Embryonic facial prominence (tissue), 1 donor: ENCODE measurements around the gene ZMIZ1.

Experiments
- DNase-seq: peaks from one replicate; pipeline ENCODE4 v3.0.0-alpha.2; 2016; ENCODE audit errors: extremely low spot score

ZMIZ1 gene

DNA sequence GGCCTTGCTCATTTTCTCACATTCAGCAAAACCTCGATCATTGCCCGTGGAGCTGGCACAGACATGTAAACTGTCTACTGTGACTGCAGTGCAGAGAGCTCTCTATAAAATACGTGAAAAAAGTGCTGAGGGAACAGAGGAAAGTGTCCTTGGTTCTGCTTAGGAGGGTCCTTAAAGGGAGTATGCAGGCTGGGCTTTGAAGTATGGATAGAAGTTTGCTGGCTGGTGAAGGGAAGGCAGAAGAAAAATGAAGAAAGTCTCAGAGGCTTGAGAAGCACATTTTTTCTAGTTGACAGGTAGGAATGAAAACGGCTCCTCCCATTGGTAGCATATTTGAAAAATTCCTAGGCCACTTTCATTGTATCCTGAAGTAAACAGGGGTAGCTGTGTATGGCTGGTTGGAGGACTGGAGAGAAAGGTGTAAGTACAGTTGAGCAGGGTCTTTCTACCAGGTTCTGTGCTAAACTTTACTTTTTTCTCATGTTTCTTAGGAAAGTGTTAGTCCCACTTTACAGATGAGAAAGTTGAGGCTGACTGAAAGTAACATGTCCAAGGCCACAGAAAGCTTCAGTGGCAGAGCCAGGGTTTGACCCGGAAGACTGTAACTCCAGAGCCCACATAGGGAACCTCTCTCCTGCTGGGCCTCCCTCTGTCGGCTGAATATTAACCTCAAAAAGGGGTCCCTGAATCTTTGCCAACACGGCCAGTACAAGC is 215.5 kb downstream of the ZMIZ1 start:
- no peak for DNase-seq

DNA sequence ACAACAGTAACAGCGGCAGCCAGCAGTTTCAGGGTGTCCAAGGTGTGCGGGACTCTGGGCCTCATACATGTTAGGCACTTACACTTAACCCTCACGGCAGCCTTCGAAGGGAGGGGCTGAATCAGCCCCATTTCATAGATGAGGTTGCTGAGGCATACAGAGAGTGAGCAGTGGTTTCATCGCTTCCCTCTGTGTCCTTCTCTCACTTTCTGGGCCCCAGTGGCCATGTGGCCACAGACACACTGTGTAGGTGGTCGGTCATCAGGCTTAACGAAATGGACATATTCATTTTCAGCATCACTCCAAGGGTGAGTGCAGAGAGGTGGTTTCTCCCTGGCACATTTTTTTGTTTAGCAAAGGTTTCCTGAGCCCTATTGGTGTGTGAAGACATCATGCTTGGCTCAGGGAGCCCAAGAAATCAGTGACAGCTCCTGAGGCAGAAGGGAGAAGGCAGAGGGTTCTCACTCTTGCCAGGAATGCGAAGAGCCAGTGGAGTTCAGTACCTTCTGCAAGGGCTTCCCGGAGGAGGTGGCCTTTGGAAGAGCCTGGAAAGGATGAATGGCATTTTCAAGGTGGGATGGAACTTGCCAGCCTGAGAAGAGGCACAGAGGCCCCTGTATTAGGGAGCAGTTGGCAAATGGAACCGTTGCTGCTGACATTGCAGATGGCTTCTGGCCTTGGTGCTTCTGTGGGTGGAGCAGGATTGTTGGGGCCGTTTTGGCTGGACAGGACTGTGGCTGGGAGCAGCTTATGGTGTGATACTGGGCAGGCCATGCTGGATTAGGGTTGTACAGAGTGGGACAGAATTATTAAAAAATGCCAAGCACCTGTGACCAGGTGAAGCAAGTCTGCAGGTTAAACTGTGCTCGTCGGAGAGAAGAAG is 216.8 kb downstream of the ZMIZ1 start:
- no peak for DNase-seq

DNA sequence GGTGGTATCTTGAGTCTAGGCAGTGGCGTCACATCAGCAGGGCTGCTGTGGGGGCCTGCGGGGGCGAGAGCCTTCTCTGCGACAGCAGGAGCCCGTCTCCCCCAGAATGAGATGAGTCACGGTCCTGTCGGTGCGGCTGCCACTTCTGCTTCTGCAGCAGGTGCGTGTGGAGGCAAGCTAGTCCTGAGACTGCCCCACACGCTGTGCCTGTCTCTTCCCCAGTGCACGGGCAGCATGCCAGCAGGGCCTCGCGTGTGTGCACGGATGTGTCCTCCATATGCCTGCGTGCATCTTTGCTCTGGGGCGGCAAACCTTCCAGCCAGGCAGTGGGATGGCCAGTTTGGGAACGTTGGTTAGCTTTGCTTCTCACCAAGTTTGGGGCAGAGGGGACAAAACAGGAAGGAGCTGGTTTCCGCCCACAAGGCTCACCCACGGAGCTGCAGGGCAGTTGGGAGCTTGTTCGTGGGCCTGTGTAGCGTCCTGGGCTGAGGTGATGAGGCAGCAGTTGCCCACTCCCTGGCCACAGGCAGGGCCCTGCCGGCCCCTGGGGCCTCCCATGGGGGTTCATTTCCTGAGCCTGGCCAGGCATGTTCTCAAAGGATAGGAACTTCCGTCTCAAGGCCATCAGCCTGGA is 217.7 kb downstream of the ZMIZ1 start:
- no peak for DNase-seq

GRCh38 chr10:79287973-79288723 is 219.4 kb downstream of the ZMIZ1 start:
- DNase-seq, result no peak

DNA sequence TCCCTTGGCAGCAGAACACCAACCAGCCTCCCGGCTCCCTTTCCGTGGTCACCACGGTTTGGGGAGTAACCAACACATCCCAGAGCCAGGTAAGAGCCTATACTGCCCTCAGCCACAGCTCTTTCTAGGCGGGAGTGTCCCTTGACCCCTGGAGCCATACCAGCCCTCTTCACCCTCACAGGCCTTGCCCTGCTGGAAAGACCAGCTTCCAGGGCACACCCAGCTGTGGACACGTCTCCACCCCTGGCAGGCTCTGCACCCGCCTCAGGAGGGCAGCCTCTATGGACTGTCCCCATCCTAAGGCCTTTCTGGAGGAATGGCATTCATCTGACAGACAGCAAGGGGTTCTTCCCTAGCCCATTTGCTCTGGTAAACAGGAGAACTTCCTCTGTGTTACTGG is 221.0 kb downstream of the ZMIZ1 start:
- DNase-seq, result no peak

GRCh38 chr10:79292026-79292766 is 223.4 kb downstream of the ZMIZ1 start:
- DNase-seq, result no peak

GRCh38 chr10:79292891-79293746 is 224.4 kb downstream of the ZMIZ1 start:
- DNase-seq, result no peak

DNA sequence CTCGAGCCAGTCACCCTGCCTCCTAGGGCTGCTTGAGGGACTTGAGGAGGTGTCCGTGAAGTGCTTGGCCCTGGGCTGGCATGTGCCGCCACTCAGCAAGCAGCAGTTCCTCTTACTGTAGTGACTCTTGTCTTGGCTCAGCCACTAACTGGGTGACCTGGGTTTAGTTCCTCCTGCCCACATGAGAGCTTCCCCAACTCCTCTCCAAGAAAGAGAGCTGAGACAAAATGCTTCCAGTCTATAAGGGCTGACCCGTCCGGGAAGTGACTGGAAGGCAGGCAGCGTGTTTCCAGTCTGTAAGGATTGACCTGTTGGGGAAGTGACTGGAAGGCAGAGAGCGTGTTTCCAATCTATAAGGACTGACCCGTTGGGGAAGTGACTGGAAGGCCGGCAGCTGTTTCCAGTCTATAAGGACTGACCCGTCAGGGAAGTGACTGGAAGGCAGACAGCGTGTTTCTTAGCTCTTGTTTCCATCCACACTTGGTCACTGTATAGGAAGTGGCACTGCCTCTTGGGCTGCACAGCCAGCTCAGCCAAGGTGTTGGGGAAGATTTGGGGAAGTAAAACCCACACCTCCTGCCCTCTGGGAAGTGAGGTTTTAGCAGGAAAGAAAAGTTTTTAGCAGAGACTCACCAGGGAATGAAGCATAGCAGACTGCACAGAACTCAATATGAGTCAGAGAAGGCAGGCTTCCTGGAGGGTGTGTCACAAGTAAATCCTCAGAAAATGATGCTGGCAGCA is 225.2 kb downstream of the ZMIZ1 start:
- no peak for DNase-seq

- DNase-seq, result no peak
Observed at GRCh38 chr10:79295563-79295962, 226.8 kb downstream of the ZMIZ1 start.

DNA sequence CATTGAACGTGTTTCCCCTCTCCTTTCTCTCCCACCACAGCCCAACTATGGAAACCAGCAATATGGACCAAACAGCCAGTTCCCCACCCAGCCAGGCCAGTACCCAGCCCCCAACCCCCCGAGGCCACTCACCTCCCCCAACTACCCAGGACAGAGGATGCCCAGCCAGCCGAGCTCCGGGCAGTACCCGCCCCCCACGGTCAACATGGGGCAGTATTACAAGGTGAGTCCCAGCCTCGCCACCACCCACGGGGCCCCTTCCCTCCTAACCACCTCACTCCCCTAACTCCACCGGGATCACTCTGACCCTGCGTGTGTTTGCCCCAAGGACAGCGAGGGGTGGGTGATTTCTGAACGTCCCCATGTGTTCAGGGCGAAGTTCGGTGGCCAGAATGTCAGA is 227.7 kb downstream of the ZMIZ1 start:
- DNase-seq, result no peak

DNA sequence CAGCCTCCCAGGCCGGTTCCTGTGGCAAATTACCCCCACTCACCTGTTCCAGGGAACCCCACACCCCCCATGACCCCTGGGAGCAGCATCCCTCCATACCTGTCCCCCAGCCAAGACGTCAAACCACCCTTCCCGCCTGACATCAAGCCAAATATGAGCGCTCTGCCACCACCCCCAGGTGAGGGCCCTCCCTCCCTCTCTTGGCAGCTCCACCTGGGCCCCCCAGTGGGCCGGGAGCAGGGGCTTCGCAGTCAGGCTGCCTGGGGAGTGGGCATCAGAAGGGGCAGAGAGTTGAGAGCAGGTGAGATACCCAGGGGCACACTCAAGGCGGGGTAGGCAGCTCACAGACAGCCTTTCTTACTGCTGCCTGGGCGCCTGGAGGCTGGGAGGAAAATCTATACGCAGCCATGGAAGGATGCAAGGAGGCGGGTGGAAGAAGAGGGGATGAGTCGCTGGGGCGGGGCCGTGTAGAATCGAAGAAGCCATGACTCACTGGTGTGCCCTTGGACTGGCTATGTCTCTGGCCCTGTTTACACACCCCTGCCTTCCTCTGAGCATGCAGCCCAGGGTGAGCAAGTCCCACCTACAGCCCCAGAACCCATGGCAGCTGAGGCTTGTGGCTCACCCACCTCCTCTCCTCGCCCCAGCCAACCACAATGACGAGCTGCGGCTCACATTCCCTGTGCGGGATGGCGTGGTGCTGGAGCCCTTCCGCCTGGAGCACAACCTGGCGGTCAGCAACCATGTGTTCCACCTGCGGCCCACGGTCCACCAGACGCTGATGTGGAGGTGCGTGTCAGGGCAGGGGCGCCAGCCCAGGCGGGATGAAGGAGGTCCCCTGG is 229.9 kb downstream of the ZMIZ1 start:
- no peak for DNase-seq

DNA sequence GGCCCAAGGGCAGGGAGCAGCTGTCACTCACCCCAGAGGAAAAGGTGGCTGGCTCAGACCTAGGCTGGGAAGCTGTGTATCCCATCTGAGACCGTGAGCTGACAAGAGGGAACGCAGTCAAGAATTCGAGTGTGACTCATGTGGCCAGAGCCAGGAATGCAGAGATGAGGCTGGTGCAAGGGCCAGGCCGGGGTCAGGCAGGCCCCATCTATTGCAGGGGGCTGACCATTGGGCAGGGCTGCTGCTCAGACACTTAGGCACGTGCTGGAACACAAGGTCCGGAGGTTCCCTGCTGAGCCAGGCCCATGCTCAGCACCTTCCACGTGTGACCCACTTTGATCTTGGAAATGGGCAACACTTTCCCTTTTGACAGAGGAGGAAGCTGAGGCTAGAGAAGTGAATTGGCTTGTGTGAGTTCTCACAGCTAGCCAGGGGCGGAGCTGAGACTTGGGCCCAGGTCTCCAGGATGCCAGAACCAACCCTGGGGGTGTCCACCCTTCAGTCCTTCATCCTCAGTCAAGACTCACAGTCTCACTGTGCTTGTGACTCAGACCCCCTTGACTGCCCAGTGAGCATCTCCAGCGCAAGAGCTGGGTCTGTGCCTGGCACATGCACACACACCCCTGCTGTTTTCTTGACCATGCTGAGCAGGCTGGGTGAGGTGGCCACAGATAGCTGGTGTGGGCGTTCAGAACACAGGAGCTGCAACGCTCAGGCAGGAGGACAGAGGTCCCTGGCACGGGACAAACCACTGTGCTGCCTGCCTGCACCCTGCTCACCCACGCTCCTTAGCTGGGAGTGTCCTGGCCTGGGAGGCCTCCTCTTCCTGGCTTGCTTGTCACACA is 230.9 kb downstream of the ZMIZ1 start:
- DNase-seq, result no peak

DNA sequence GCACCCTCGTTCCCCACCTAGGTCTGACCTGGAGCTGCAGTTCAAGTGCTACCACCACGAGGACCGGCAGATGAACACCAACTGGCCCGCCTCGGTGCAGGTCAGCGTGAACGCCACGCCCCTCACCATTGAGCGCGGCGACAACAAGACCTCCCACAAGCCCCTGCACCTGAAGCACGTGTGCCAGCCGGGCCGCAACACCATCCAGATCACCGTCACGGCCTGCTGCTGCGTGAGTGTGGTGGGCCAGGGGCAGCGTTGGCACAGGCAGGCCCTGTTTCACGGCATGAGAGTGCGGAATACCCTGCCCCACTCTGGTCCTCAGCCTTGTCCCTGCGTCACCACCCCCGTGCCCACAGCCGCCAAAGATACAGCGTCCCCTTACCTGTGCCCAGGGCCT is 231.9 kb downstream of the ZMIZ1 start:
- DNase-seq, result no peak

DNA sequence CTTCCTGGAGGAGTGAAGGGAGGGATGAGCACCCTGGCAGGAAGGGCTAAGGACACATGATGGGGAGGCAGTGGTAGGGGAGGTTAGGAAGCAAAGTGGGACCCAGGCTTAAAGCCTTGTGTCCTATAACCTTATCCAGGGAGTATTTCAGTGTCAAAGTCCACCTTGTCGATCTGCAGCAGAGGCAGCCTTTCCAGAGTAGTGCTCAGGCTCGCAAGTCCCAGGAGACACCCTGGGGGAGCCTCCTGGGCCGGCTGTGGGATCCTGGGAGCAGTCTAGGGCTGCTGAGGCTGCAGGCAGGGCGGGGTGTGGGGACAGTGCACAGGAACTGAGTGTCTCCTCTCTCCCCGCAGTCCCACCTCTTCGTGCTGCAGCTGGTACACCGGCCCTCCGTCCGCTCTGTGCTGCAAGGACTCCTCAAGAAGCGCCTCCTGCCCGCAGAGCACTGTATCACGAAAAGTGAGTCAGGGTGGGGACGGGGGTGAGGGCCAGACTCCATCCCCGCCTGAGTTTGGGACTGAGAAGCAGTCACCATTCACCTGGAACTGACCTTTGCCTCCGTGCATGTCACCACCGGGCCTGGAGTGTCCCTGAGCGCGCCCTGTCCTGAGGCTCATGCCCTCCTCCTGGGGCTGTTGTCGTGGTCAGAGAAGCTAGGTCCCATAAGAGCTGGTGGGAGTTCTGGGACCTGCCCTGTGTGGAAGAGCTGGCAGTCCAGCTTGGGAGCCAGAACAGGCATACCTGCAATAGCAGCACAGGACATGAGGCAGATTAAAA is 233.2 kb downstream of the ZMIZ1 start:
- no peak for DNase-seq

DNA sequence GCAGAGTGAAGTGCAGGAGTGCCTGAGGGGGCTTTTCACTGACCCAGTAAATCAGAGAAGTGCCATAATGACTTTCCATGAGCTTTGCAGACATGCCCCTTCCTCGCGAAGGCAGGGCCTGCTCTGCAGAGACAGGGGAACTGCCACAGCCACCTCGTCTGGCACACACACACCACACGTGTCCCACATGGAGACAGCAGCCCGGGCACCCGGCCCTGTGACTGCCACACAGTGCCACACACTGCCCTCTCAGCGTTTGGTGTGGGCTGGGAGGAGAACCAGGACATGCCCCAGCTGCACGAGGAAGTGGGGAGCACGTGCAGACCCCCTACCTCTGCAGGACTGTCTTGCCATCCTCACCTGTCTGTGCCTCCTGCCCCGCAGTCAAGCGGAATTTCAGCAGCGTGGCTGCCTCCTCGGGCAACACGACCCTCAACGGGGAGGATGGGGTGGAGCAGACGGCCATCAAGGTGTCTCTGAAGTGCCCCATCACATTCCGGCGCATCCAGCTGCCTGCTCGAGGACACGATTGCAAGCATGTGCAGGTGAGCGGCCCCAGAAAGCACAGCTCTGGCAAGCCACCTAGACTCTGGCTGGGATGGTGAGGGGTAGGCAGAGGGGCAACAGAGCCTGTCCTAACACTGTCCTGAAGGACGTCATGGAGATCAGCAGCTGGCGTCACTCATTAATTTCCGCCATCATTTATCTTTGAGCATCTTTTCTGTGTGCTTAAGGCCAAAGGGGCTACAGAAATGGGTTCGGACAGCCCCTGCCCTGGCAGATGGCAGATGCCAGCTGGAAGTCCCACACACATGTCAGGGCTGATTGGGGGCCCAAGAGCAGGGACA is 235.1 kb downstream of the ZMIZ1 start:
- DNase-seq, result no peak

DNA sequence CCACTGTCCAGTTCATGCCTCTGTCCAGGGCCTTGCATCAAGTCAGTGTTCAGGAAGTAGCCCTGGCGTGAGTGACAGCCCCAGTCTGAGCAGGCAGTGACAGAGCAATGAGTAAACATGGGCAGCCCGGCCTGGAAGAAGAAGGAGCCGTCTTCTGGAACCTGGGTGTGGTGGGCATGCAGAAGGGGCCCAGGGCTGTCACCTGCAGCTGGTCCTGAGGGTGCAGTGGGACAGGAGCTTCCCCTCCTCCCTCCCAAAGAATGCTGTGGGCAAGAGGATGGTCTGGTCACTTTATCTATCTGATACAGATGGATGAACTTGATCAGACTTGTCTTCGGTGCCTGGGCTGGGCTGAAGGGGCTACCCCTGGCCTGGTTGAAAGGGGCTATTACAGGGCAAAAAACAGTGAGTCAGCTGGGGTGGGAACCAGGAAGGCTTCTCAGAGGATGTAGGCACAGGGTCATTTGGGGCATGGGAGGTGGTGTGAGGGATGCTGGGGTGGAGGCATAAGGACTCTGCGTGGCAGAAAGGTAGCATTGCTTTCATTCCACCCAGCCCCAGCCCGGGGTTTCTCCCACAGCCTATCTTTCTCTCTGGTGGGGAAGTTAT is 235.8 kb downstream of the ZMIZ1 start:
- no peak for DNase-seq
